Breast epithelium (tissue), 4 donors: ENCODE data around the gene ARID1B. TPM values are rescaled to one million over a fixed set of nuclear protein-coding genes. Genes with fewer than 3 reads are reported as not detected.
"Not testable (repeated sequence)": the region's sequence is repeated elsewhere in the genome, so short reads cannot be mapped to it uniquely, and the experiment has no call there.

Experiments used
- DNase-seq, 2 donors: peaks; one replicate each; pipeline ENCODE4 v3.0.0-alpha.2; 2019; ENCODE audit warnings: low spot score in 2 of 2
- H3K27ac ChIP-seq, 2 donors: fragments of 200-600 bp; sonication (generic) in 1 of 2; one replicate each; pipeline ENCODE4 v1.5.1; 2016 to 2019; ENCODE audit warnings: mild to moderate bottlenecking in 1 of 2
- H3K27me3 ChIP-seq, 2 donors: fragments of 200-600 bp; sonication (generic) in 1 of 2; one replicate each; pipeline versions ENCODE4 v1.5.1 to v1.6.0; 2017 to 2019; ENCODE audit warnings: control low read depth in 1 of 2, mild to moderate bottlenecking in 1 of 2
- H3K36me3 ChIP-seq: fragments of 200-600 bp; one replicate; pipeline ENCODE4 v1.5.1; 2019
- H3K4me1 ChIP-seq, 2 donors: fragments of 200-600 bp; sonication (generic); one replicate each; pipeline ENCODE4 v1.5.1; 2016 to 2019; ENCODE audit warnings: control low read depth in 1 of 2
- H3K4me3 ChIP-seq, 3 donors: fragments of 200-600 bp; sonication (generic); 1 replicate in 2 of 3; 2 replicates in 1 of 3; pipeline ENCODE4 v1.5.1; 2016 to 2019; ENCODE audit warnings: mild to moderate bottlenecking in 3 of 3, moderate library complexity in 2 of 3
- H3K9me3 ChIP-seq, 2 donors: fragments of 200-600 bp; sonication (generic) in 1 of 2; one replicate each; pipeline ENCODE4 v1.5.1; 2016 to 2019; ENCODE audit warnings: control low read depth in 1 of 2
- CTCF ChIP-seq, 3 donors: fragments of 450-650 bp; IDR thresholded peaks; one replicate each; pipeline ENCODE4 v1.5.1; 2016 to 2017; ENCODE audit warnings: antibody characterized with exemption in 3 of 3, mild to moderate bottlenecking in 3 of 3, moderate library complexity in 3 of 3
- POLR2A ChIP-seq: fragments of 450-650 bp; IDR thresholded peaks from one replicate; pipeline ENCODE4 v1.6.1; 2016; ENCODE audit warnings: antibody characterized with exemption, mild to moderate bottlenecking, moderate library complexity
- POLR2AphosphoS5 ChIP-seq, 3 donors: sonication (generic); formaldehyde crosslinking; IDR thresholded peaks; one replicate each; pipeline ENCODE4 v1.6.1; 2017; ENCODE audit warnings: antibody characterized with exemption in 3 of 3
- intact Hi-C: fragments of 100-400 bp; cut with DNase I; formaldehyde crosslinking; loops from one replicate; pipeline ENCODE4 v1.15.1; 2023; ENCODE audit warnings: low total_unique reads
- total RNA-seq, 3 donors: library from RNA; depleted of rRNA; stranded (reverse); fragments of >200 nt; gene quantifications; one replicate each; pipeline ENCODE4 v1.1.0, GENCODE V29; 2016

Gene ARID1B
- total RNA-seq, 3 donors from 2014 or later: 99.9 to 205 (median 131) TPM

- no peaks in the 10 kb centered on the region for H3K27me3 ChIP-seq
- H3K4me3 ChIP-seq: no peak overlapping the region
- no peak for DNase-seq
- H3K27ac ChIP-seq: no peak overlapping the region
- no peak for TF ChIP-seq POLR2AphosphoS5 (IDR thresholded peaks at IDR 0.05)
- no peak for TF ChIP-seq CTCF (IDR thresholded peaks at IDR 0.05)
- no peak for TF ChIP-seq POLR2A
- intact Hi-C loops: no loop called here
- peaks cover 0 to 10% of the 10 kb centered on the region in 2 donors for H3K4me1 ChIP-seq
- H3K9me3 ChIP-seq: no peaks in the 10 kb centered on the region
- no peaks in the 10 kb centered on the region for H3K36me3 ChIP-seq
These were observed 261.4 kb downstream of the ARID1B start for GRCh38 chr6:157038610-157039009.

- H3K27me3 ChIP-seq, H3K4me1 ChIP-seq, DNase-seq, H3K27ac ChIP-seq, H3K4me3 ChIP-seq, H3K9me3 ChIP-seq, H3K36me3 ChIP-seq, intact Hi-C loops: not testable (repeated sequence)
These were observed 262.5 kb downstream of the ARID1B start for GRCh38 chr6:157039639-157040038.

GRCh38 chr6:157040191-157040590, 263.0 kb downstream of the ARID1B start:
- Histone ChIP-seq H3K36me3 (no peaks in the 10 kb centered on the region), H3K4me3 (no peak overlapping the region), H3K27ac (no peak overlapping the region), H3K27me3 (no peaks in the 10 kb centered on the region), H3K9me3 (no peaks in the 10 kb centered on the region), H3K4me1 (peaks cover 0 to 5% of the 10 kb centered on the region in 2 donors)
- intact Hi-C loops: no loop called here
- TF ChIP-seq POLR2A: no peak
- no peak for TF ChIP-seq POLR2AphosphoS5 (IDR thresholded peaks at IDR 0.05)
- no peak for TF ChIP-seq CTCF (IDR thresholded peaks at IDR 0.05)
- DNase-seq: no peak

GRCh38 chr6:157045831-157046454, 268.8 kb downstream of the ARID1B start:
- DNase-seq: no peak
- H3K36me3 ChIP-seq: no peaks in the 10 kb centered on the region
- no peak overlapping the region for H3K27ac ChIP-seq
- no peaks in the 10 kb centered on the region for H3K27me3 ChIP-seq
- no peak overlapping the region for H3K4me3 ChIP-seq
- H3K9me3 ChIP-seq: no peaks in the 10 kb centered on the region
- H3K4me1 ChIP-seq: no peaks in the 10 kb centered on the region
- TF ChIP-seq POLR2A (no peak), CTCF (IDR thresholded peaks at IDR 0.05) (peak; percentile 49 to 57 (median 50))
- intact Hi-C loops: no loop called here

- no peak overlapping the region for H3K27ac ChIP-seq
- intact Hi-C loops: no loop called here
- TF ChIP-seq CTCF (IDR thresholded peaks at IDR 0.05) (no peak), POLR2AphosphoS5 (IDR thresholded peaks at IDR 0.05) (no peak), POLR2A (no peak)
- DNase-seq: no peak
- no peaks in the 10 kb centered on the region for H3K36me3 ChIP-seq
- no peaks in the 10 kb centered on the region for H3K27me3 ChIP-seq
- H3K4me3 ChIP-seq: no peak overlapping the region
- no peaks in the 10 kb centered on the region for H3K4me1 ChIP-seq
- no peaks in the 10 kb centered on the region for H3K9me3 ChIP-seq
These were observed 269.6 kb downstream of the ARID1B start for GRCh38 chr6:157046776-157047175.

- Histone ChIP-seq H3K9me3 (no peaks in the 10 kb centered on the region), H3K4me3 (no peak overlapping the region), H3K27me3 (no peaks in the 10 kb centered on the region), H3K4me1 (no peaks in the 10 kb centered on the region), H3K27ac (no peak overlapping the region), H3K36me3 (no peaks in the 10 kb centered on the region)
- DNase-seq: no peak
- intact Hi-C loops: no loop called here
- TF ChIP-seq CTCF (IDR thresholded peaks at IDR 0.05) (no peak), POLR2A (no peak), POLR2AphosphoS5 (IDR thresholded peaks at IDR 0.05) (no peak)
These were observed 270.1 kb downstream of the ARID1B start for GRCh38 chr6:157047328-157047727.
